Activated T-helper 17 cell treated with anti-CD3 and anti-CD28 coated beads, Interleukin-2, amount 50 U/mL, for 72 hours (primary cell): ENCODE measurements around the gene HSPA12B. TPM values are rescaled to one million over a fixed set of nuclear protein-coding genes. Genes with fewer than 3 reads are reported as not detected.

ENCODE experiments used
- ATAC-seq: fragments of 150-1000 bp; cut with Tn5 transposase; replicated peaks from 2 replicates; pipeline ENCODE4 v1.10.0; 2021; ENCODE audit warnings: mild to moderate bottlenecking, moderate library complexity
- H3K27ac Mint-ChIP-seq: one replicate; pipeline ENCODE4 v1.8.0; 2022; ENCODE audit warnings: mixed read lengths
- H3K27me3 Mint-ChIP-seq: one replicate; pipeline ENCODE4 v1.8.0; 2022; ENCODE audit warnings: mixed read lengths
- H3K36me3 Mint-ChIP-seq: one replicate; pipeline ENCODE4 v1.8.0; 2022; ENCODE audit warnings: low read depth, mild to moderate bottlenecking, mixed read lengths
- H3K4me1 Mint-ChIP-seq: one replicate; pipeline ENCODE4 v1.8.0; 2022; ENCODE audit warnings: mixed read lengths
- H3K4me3 Mint-ChIP-seq: one replicate; pipeline ENCODE4 v1.8.0; 2022; ENCODE audit warnings: mild to moderate bottlenecking, mixed read lengths
- H3K9me3 Mint-ChIP-seq: one replicate; pipeline ENCODE4 v1.8.0; 2022; ENCODE audit warnings: mixed read lengths
- total RNA-seq, 2 donors: library from RNA; stranded (reverse); gene quantifications; one replicate each; pipeline ENCODE4 v1.2.3, GENCODE V29; 2022

HSPA12B gene
- total RNA-seq, 2 donors from 2014 or later, result not detected

DNA sequence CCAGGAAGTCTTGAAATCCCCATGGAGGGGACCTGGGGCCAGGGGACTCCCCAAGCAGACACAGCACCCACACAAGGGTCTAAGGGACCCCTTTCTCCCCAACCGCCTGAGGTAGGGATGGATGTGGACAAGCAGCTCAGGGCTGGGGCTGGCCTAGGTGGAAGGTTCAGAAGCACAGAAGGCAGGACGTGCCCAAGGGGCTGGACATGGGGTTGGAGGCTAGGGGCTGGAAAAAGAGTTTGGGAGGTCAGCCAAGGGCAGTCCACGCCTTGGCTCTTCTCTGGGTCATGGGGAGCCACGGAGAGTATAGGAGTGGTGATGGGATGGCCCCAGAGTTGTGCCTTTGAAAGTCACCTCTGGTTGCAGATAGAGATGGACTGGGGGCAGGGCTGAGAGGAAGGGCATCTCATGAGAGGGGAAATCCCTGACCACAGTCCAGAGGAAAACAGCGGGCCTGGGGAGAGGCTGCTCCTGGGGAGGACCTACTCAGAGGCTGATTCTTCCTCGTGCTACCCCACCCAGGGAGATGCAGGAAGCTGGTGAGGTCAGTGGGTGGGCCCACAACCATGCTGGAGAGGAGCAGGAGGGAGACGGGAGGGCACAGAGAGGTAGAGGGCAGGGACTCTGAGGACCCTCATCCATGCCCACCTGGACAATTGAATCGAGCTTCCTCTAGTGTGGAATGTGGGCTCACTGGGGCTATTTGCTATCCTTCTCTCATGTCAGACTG, 2.5 kb upstream of the HSPA12B start:
- H3K36me3 Mint-ChIP-seq, result no peaks in the 10 kb centered on the region
- H3K4me1 Mint-ChIP-seq, result no peaks in the 10 kb centered on the region
- no peak overlapping the region for H3K27ac Mint-ChIP-seq
- ATAC-seq, result no peak
- no peak overlapping the region for H3K4me3 Mint-ChIP-seq
- no peaks in the 10 kb centered on the region for H3K9me3 Mint-ChIP-seq
- peaks cover 42% of the 10 kb centered on the region for H3K27me3 Mint-ChIP-seq

GRCh38 chr20:3730803-3731672, 1.4 kb upstream of the HSPA12B start:
- Mint-ChIP-seq H3K4me1 (no peaks in the 10 kb centered on the region), H3K9me3 (no peaks in the 10 kb centered on the region), H3K4me3 (no peak overlapping the region), H3K27ac (no peak overlapping the region), H3K36me3 (no peaks in the 10 kb centered on the region), H3K27me3 (peaks cover 39% of the 10 kb centered on the region)
- no peak for ATAC-seq

- H3K27ac Mint-ChIP-seq, result no peak overlapping the region
- no peaks in the 10 kb centered on the region for H3K9me3 Mint-ChIP-seq
- peaks cover 37% of the 10 kb centered on the region for H3K27me3 Mint-ChIP-seq
- ATAC-seq, result no peak
- no peaks in the 10 kb centered on the region for H3K4me1 Mint-ChIP-seq
- H3K36me3 Mint-ChIP-seq, result no peaks in the 10 kb centered on the region
- H3K4me3 Mint-ChIP-seq, result no peak overlapping the region
These were observed 550 bp upstream of the HSPA12B start for GRCh38 chr20:3731944-3732326.

DNA sequence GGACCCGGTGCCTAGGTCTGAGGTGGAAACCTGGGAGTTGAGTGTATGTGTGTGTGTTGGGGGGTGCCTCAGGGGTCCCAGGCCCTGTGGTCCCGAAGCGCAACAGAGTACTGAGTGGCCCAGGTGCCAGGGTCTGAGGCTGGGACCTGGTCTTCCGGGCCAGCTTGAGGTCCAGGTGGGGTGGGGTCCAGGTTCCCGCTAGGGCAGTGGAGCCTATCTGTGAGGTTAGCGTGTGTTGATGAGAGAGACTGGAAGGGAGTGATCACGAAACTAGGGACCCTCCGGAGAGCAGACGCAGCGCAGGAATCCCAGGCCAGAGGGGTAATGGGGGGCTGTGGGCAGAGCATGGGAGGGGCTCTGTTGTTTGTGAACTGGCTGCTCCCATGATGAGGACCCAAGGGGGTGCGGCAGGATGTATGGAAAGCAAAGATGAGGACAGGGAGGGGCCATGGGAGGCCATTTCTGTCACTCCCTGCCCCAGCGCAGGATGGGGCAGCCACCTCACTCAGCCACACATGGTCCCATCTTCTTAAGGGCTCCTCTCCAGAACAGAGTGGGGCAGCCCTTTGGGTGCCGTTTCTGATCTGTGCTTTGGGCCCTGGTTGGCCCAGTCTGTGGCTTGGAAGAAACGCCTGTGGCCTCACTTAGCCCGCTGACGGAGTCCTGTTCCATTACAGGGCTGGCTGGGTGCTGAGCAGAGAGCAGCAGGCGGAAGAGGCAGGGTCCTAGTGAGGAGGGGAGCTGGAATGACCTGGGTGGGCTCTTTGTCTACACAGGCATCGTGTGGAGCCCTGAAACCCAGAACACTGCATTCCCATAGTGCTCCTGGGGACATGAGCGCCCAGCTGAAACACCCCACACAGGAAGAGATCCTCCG, 872 bp downstream of the HSPA12B start:
- Mint-ChIP-seq H3K9me3 (no peaks in the 10 kb centered on the region), H3K27me3 (peaks cover 22% of the 10 kb centered on the region), H3K27ac (no peak overlapping the region), H3K4me1 (no peaks in the 10 kb centered on the region), H3K4me3 (no peak overlapping the region), H3K36me3 (no peaks in the 10 kb centered on the region)
- ATAC-seq, result no peak

- Mint-ChIP-seq H3K27ac (no peak overlapping the region), H3K36me3 (no peaks in the 10 kb centered on the region), H3K4me1 (no peaks in the 10 kb centered on the region), H3K27me3 (peaks cover 20% of the 10 kb centered on the region), H3K9me3 (no peaks in the 10 kb centered on the region), H3K4me3 (no peak overlapping the region)
- no peak for ATAC-seq
These were observed 1.8 kb downstream of the HSPA12B start for GRCh38 chr20:3734111-3734843.

GRCh38 chr20:3735768-3736167, 3.3 kb downstream of the HSPA12B start:
- H3K4me3 Mint-ChIP-seq, result no peak overlapping the region
- no peaks in the 10 kb centered on the region for H3K4me1 Mint-ChIP-seq
- no peaks in the 10 kb centered on the region for H3K36me3 Mint-ChIP-seq
- ATAC-seq, result no peak
- no peak overlapping the region for H3K27ac Mint-ChIP-seq
- no peaks in the 10 kb centered on the region for H3K9me3 Mint-ChIP-seq
- peaks cover 13% of the 10 kb centered on the region for H3K27me3 Mint-ChIP-seq

- H3K27me3 Mint-ChIP-seq, result peaks cover 4% of the 10 kb centered on the region
- H3K4me3 Mint-ChIP-seq, result no peak overlapping the region
- no peaks in the 10 kb centered on the region for H3K4me1 Mint-ChIP-seq
- H3K9me3 Mint-ChIP-seq, result no peaks in the 10 kb centered on the region
- no peaks in the 10 kb centered on the region for H3K36me3 Mint-ChIP-seq
- H3K27ac Mint-ChIP-seq, result no peak overlapping the region
- ATAC-seq, result no peak
These were observed 5.9 kb downstream of the HSPA12B start for GRCh38 chr20:3738111-3739053.

GRCh38 chr20:3739054-3739925, 6.8 kb downstream of the HSPA12B start:
- no peaks in the 10 kb centered on the region for H3K36me3 Mint-ChIP-seq
- H3K27me3 Mint-ChIP-seq, result no peaks in the 10 kb centered on the region
- H3K4me3 Mint-ChIP-seq, result no peak overlapping the region
- no peaks in the 10 kb centered on the region for H3K4me1 Mint-ChIP-seq
- no peak overlapping the region for H3K27ac Mint-ChIP-seq
- H3K9me3 Mint-ChIP-seq, result no peaks in the 10 kb centered on the region
- ATAC-seq, result no peak

DNA sequence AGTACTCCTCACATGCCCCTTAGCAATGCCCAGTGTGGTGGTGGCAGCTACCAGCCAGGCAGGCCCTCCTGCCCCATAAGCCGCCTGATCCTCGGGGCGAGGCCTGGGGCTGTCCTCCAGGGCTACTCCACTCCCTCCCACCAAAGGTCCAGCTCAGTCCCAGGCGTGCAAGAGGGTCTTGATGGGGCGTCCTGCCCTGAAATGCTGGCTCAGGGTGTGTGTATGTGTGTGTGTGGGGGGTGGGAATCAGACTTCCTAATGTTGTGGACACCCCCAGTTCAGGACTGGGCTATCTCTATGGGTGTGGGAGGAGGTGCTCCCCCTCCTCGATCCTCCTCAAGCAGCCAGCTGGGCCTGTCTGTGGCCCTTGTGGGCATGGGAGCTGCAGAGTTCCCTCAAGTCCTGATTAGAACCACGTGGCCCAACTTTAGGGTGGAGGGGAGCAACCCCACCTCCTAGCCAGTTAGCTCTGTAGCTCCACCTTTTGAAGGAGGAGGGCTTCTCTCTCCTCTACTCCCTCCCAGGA, 7.5 kb downstream of the HSPA12B start:
- Mint-ChIP-seq H3K9me3 (no peaks in the 10 kb centered on the region), H3K36me3 (no peaks in the 10 kb centered on the region), H3K27ac (no peak overlapping the region), H3K4me1 (no peaks in the 10 kb centered on the region), H3K27me3 (no peaks in the 10 kb centered on the region), H3K4me3 (no peak overlapping the region)
- no peak for ATAC-seq

DNA sequence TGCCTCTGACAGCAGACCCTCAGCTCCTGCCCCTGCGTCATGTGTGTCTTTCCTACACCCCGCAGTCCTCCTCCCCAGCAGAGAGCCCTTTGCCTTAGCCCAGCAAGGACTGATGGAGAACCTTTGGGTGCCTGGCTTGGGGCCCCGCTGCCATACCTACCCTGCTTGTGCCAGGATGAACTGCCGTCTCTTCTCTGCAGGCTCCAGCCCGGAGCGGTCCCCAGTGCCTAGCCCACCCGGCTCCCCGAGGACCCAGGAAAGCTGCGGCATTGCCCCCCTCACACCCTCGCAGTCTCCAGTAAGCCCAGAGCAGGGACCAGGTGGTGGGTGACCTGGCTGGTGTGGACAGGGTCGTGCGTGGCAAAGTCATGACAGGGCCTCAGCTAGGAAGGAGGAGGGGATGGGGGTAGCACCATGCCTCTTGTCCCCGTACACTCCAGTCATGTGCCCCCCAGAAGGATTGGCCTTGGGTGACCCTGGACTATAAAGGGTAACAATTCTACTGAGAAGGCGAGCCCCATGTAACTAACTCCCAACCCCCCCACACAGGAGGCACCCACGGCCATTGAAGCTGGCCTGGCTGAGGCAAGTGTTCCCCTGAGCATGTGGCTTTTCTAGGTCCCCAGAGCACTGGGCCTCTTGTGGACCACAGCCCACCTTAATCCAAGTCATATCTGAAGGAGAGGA, 8.3 kb downstream of the HSPA12B start:
- no peak overlapping the region for H3K4me3 Mint-ChIP-seq
- no peaks in the 10 kb centered on the region for H3K4me1 Mint-ChIP-seq
- no peaks in the 10 kb centered on the region for H3K27me3 Mint-ChIP-seq
- H3K36me3 Mint-ChIP-seq, result no peaks in the 10 kb centered on the region
- no peak for ATAC-seq
- no peak overlapping the region for H3K27ac Mint-ChIP-seq
- H3K9me3 Mint-ChIP-seq, result no peaks in the 10 kb centered on the region

DNA sequence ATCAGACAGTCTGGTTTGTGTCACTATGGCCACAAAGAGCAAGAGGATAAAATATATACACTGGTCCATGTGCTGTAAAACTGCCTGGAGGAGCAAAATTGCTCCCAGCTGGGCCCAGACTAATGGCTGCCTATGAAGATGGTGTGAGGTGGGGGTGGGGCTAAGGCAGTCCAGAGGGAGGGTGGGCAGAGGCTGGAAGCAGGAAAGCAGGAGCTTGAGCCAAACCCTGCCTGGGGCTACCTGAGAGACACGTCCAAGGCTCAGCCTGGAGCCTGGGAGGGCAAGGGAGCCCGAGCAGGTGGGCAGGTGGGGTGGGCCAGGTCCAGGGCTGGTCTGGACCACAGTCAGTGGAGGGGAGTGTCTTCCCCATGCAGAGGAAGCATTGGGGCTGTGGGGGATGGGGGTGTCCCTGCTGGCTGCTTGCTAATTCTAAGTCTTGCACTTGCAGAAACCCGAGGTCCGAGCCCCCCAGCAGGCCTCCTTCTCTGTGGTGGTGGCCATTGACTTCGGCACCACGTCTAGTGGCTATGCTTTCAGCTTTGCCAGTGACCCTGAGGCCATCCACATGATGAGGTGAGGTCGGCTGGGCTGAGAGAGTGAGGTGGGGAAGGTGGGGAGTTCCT, 9.5 kb downstream of the HSPA12B start:
- Mint-ChIP-seq H3K27ac (no peak overlapping the region), H3K9me3 (no peaks in the 10 kb centered on the region), H3K27me3 (no peaks in the 10 kb centered on the region), H3K36me3 (no peaks in the 10 kb centered on the region), H3K4me3 (no peak overlapping the region), H3K4me1 (no peaks in the 10 kb centered on the region)
- no peak for ATAC-seq
